ENCODE measurements around the gene FRMD4A.

FRMD4A gene

GRCh38 chr10:14299556-14299955 is 31.2 kb downstream of the FRMD4A start:
- WGBS, 2 experiments, result 86 to 90% methylated on average over 3 of the region's 3 CpGs
- H3K4me3 ChIP-seq (ENCODE audit: insufficient read depth, low read depth, low read length), result no peak overlapping the region
- no peak overlapping the region for H3K27ac ChIP-seq (ENCODE audit: insufficient read depth, low read depth, low read length, poor library complexity, severe bottlenecking)
- no peaks in the 10 kb centered on the region for H3K36me3 ChIP-seq (ENCODE audit: control insufficient read depth, insufficient read depth, low read length)
- H3K4me1 ChIP-seq (ENCODE audit: control insufficient read depth, insufficient read depth, low read length), result peaks cover 3% of the 10 kb centered on the region
- H3K9me3 ChIP-seq (ENCODE audit: control insufficient read depth, low read length), result no peaks in the 10 kb centered on the region
- H3K27me3 ChIP-seq (ENCODE audit: control insufficient read depth, insufficient read depth, low read length, poor library complexity, severe bottlenecking), result no peaks in the 10 kb centered on the region

GRCh38 chr10:14296065-14296709 is 34.5 kb downstream of the FRMD4A start:
- H3K4me3 ChIP-seq (ENCODE audit: insufficient read depth, low read depth, low read length), result no peak overlapping the region
- H3K9me3 ChIP-seq (ENCODE audit: control insufficient read depth, low read length), result no peaks in the 10 kb centered on the region
- 78 to 91% methylated on average over 8 to 9 of the region's 9 CpGs for WGBS, 2 experiments
- H3K4me1 ChIP-seq (ENCODE audit: control insufficient read depth, insufficient read depth, low read length), result peaks cover 3% of the 10 kb centered on the region
- H3K36me3 ChIP-seq (ENCODE audit: control insufficient read depth, insufficient read depth, low read length), result no peaks in the 10 kb centered on the region
- no peak overlapping the region for H3K27ac ChIP-seq (ENCODE audit: insufficient read depth, low read depth, low read length, poor library complexity, severe bottlenecking)
- no peaks in the 10 kb centered on the region for H3K27me3 ChIP-seq (ENCODE audit: control insufficient read depth, insufficient read depth, low read length, poor library complexity, severe bottlenecking)

- Histone ChIP-seq H3K27ac (ENCODE audit: insufficient read depth, low read depth, low read length, poor library complexity, severe bottlenecking) (no peak overlapping the region), H3K27me3 (ENCODE audit: control insufficient read depth, insufficient read depth, low read length, poor library complexity, severe bottlenecking) (no peaks in the 10 kb centered on the region), H3K4me3 (ENCODE audit: insufficient read depth, low read depth, low read length) (no peak overlapping the region), H3K36me3 (ENCODE audit: control insufficient read depth, insufficient read depth, low read length) (no peaks in the 10 kb centered on the region), H3K4me1 (ENCODE audit: control insufficient read depth, insufficient read depth, low read length) (peaks cover 3% of the 10 kb centered on the region), H3K9me3 (ENCODE audit: control insufficient read depth, low read length) (no peaks in the 10 kb centered on the region)
- 88 to 90% methylated on average over 14 of the region's 14 CpGs for WGBS, 2 experiments
These were observed 36.2 kb downstream of the FRMD4A start for GRCh38 chr10:14294347-14295059.

DNA sequence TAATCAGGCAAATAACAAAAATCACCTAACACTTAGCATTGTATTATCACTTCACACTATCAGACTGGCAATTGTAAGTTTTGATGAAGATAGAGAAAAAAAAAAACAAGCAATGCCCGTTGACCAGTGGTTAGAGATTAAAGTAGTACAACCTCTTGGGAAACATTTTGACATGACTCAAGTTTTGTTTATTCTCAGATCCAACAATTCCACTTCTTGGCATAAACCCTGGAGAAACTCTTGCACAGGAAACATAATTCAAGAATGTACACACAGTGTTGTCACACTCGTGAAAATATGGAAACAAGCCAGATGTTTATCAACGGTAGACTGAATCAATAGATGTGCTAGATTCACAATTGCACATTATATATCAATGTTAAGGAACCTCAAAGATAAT is 37.2 kb downstream of the FRMD4A start:
- Histone ChIP-seq H3K27me3 (ENCODE audit: control insufficient read depth, insufficient read depth, low read length, poor library complexity, severe bottlenecking) (no peaks in the 10 kb centered on the region), H3K36me3 (ENCODE audit: control insufficient read depth, insufficient read depth, low read length) (no peaks in the 10 kb centered on the region), H3K4me1 (ENCODE audit: control insufficient read depth, insufficient read depth, low read length) (peaks cover 3% of the 10 kb centered on the region), H3K4me3 (ENCODE audit: insufficient read depth, low read depth, low read length) (no peak overlapping the region), H3K9me3 (ENCODE audit: control insufficient read depth, low read length) (no peaks in the 10 kb centered on the region), H3K27ac (ENCODE audit: insufficient read depth, low read depth, low read length, poor library complexity, severe bottlenecking) (no peak overlapping the region)
- 90 to 91% methylated on average over 2 to 3 of the region's 3 CpGs for WGBS, 2 experiments

DNA sequence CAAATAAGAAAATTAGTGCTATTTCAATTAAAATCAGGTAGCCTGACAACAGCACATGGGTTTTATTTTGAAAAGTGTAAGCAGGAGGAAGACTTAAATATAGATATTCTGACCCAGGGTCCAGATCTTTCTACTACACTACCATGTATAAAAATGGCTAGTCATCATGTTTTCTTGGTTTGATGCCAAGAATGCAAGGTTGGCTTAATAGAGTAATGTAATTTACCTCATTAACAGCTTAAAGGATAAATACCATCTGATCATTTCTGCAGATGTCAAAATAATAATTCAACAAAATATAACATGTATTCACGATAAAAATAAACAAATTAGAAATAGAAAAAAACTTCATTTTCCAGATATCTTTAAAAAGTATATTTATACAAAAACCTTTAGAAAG is 39.4 kb downstream of the FRMD4A start:
- Histone ChIP-seq H3K4me3 (ENCODE audit: insufficient read depth, low read depth, low read length) (no peak overlapping the region), H3K36me3 (ENCODE audit: control insufficient read depth, insufficient read depth, low read length) (no peaks in the 10 kb centered on the region), H3K4me1 (ENCODE audit: control insufficient read depth, insufficient read depth, low read length) (peaks cover 3% of the 10 kb centered on the region), H3K9me3 (ENCODE audit: control insufficient read depth, low read length) (no peaks in the 10 kb centered on the region), H3K27me3 (ENCODE audit: control insufficient read depth, insufficient read depth, low read length, poor library complexity, severe bottlenecking) (no peaks in the 10 kb centered on the region), H3K27ac (ENCODE audit: insufficient read depth, low read depth, low read length, poor library complexity, severe bottlenecking) (no peak overlapping the region)
- no CpG with 5 or more reads among the region's 1 CpG for WGBS, 2 experiments

DNA sequence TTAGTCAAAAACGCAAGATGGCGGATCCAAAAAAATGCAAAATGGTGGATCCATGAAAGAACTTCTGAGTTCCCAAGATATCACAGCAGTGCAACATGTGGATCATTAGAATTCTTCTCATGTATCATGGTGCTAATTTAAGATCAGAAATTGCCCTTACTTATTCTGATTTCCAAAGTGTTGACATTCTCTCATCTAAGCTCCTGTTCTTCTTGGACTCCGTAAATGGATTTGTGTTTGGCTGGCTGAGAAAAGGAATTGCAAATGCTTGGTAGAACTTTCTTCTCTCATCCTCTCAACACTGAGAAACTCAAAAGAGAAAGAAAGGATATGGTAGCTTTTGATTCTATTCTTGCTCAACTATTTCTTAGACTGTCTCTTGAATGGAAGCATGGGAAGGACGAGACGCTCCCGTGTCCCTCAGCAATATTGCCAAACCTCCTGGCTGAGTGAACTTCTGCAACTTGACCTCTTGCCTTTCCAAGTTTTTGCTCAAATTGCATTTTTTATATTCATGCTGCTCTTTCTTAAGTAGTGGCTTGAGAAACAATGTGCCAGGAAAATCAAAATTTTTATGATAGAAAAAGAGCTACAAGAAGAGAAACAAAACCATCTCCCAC is 44.7 kb downstream of the FRMD4A start:
- no peaks in the 10 kb centered on the region for H3K36me3 ChIP-seq (ENCODE audit: control insufficient read depth, insufficient read depth, low read length)
- H3K4me1 ChIP-seq (ENCODE audit: control insufficient read depth, insufficient read depth, low read length), result no peaks in the 10 kb centered on the region
- H3K27ac ChIP-seq (ENCODE audit: insufficient read depth, low read depth, low read length, poor library complexity, severe bottlenecking), result no peak overlapping the region
- no peaks in the 10 kb centered on the region for H3K27me3 ChIP-seq (ENCODE audit: control insufficient read depth, insufficient read depth, low read length, poor library complexity, severe bottlenecking)
- H3K4me3 ChIP-seq (ENCODE audit: insufficient read depth, low read depth, low read length), result no peak overlapping the region
- H3K9me3 ChIP-seq (ENCODE audit: control insufficient read depth, low read length), result no peaks in the 10 kb centered on the region
- WGBS, 2 experiments, result 97% methylated on average over 6 of the region's 6 CpGs

DNA sequence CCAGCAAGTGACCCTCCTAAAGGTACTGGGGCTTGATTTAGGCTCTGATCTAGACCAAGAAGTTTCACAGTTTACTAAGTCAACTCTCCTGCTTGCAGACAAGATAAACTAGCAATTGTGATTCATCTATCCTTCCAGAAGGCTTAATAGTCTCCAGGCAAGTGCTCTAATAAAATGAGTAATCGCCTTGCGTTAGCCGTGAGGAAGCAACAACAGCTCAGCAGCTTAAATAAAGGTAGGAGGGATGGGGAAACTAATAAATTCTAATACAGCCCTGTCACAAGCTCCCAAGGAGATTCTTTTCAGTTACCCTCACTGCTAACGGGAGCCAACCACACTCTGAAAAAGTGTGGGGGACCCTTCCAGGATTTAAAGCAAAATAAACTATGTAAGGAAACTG is 48.4 kb downstream of the FRMD4A start:
- H3K36me3 ChIP-seq (ENCODE audit: control insufficient read depth, insufficient read depth, low read length), result no peaks in the 10 kb centered on the region
- H3K27ac ChIP-seq (ENCODE audit: insufficient read depth, low read depth, low read length, poor library complexity, severe bottlenecking), result no peak overlapping the region
- no peak overlapping the region for H3K4me3 ChIP-seq (ENCODE audit: insufficient read depth, low read depth, low read length)
- no peaks in the 10 kb centered on the region for H3K9me3 ChIP-seq (ENCODE audit: control insufficient read depth, low read length)
- no peaks in the 10 kb centered on the region for H3K4me1 ChIP-seq (ENCODE audit: control insufficient read depth, insufficient read depth, low read length)
- WGBS, 2 experiments, result 84 to 89% methylated on average over 4 of the region's 4 CpGs
- H3K27me3 ChIP-seq (ENCODE audit: control insufficient read depth, insufficient read depth, low read length, poor library complexity, severe bottlenecking), result no peaks in the 10 kb centered on the region

- Histone ChIP-seq H3K27ac (ENCODE audit: insufficient read depth, low read depth, low read length, poor library complexity, severe bottlenecking) (no peak overlapping the region), H3K36me3 (ENCODE audit: control insufficient read depth, insufficient read depth, low read length) (no peaks in the 10 kb centered on the region), H3K27me3 (ENCODE audit: control insufficient read depth, insufficient read depth, low read length, poor library complexity, severe bottlenecking) (no peaks in the 10 kb centered on the region), H3K9me3 (ENCODE audit: control insufficient read depth, low read length) (no peaks in the 10 kb centered on the region), H3K4me1 (ENCODE audit: control insufficient read depth, insufficient read depth, low read length) (no peaks in the 10 kb centered on the region), H3K4me3 (ENCODE audit: insufficient read depth, low read depth, low read length) (no peak overlapping the region)
- WGBS, 2 experiments, result 85 to 89% methylated on average over 8 of the region's 8 CpGs
These were observed 52.2 kb downstream of the FRMD4A start for GRCh38 chr10:14278533-14278932.

DNA sequence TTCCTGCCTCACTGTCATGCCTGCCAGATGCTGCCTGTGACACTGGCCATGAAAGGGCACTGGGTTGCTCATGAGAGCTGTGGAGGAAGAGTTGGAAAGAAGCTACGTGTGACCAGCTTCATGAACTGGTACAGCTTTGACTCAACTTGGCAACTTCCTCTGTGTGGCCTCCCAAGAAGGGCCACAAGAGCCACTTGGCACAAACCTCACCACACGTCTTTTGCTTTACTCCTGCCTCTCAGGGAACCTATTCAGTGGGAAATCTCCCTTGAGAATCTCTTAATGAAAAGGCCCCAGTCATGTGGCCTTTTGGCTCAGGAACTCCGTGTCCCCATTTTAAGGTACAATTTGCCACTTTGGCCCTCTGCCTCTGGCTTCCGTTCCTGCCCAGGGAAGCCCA is 54.5 kb downstream of the FRMD4A start:
- Histone ChIP-seq H3K36me3 (ENCODE audit: control insufficient read depth, insufficient read depth, low read length) (no peaks in the 10 kb centered on the region), H3K27ac (ENCODE audit: insufficient read depth, low read depth, low read length, poor library complexity, severe bottlenecking) (no peak overlapping the region), H3K4me1 (ENCODE audit: control insufficient read depth, insufficient read depth, low read length) (no peaks in the 10 kb centered on the region), H3K27me3 (ENCODE audit: control insufficient read depth, insufficient read depth, low read length, poor library complexity, severe bottlenecking) (no peaks in the 10 kb centered on the region), H3K9me3 (ENCODE audit: control insufficient read depth, low read length) (no peaks in the 10 kb centered on the region), H3K4me3 (ENCODE audit: insufficient read depth, low read depth, low read length) (no peak overlapping the region)
- WGBS, 2 experiments, result 87% methylated on average over 4 of the region's 4 CpGs

DNA sequence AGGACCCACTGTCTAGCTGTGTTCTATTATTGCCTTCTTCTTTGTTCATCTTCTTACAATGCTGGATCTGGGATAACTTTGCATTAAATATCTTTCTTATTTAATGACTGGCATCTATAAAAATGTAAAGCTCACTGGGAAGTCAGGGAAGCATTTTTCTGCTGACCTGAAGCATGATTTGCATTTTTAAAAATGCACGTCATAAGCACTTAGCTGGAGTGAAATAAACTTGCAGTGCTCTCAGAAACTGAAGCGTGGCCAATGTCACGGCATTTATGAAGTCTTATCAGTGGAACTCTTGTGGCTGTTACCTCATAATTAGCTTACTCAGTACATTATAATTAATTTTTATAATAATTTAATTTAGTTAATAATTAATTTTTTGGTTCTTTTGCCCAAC is 59.1 kb downstream of the FRMD4A start:
- Histone ChIP-seq H3K36me3 (ENCODE audit: control insufficient read depth, insufficient read depth, low read length) (no peaks in the 10 kb centered on the region), H3K27ac (ENCODE audit: insufficient read depth, low read depth, low read length, poor library complexity, severe bottlenecking) (no peak overlapping the region), H3K4me1 (ENCODE audit: control insufficient read depth, insufficient read depth, low read length) (no peaks in the 10 kb centered on the region), H3K27me3 (ENCODE audit: control insufficient read depth, insufficient read depth, low read length, poor library complexity, severe bottlenecking) (no peaks in the 10 kb centered on the region), H3K9me3 (ENCODE audit: control insufficient read depth, low read length) (no peaks in the 10 kb centered on the region), H3K4me3 (ENCODE audit: insufficient read depth, low read depth, low read length) (no peak overlapping the region)
- 90 to 100% methylated on average over 3 of the region's 3 CpGs for WGBS, 2 experiments
